A549 (cell line): Measurements from ENCODE around the gene ADAMTS13. TPM values are rescaled to one million over a fixed set of nuclear protein-coding genes. Genes with fewer than 3 reads are reported as not detected.

Source experiments
- ATAC-seq, 2 experiments: fragments of 200-7000 bp in 1 of 2; fragments of >200 bp in 1 of 2; cut with Nextera tagmentation in 1 of 2; cut with Tn5 transposase in 1 of 2; 3 replicates each; pipeline versions ENCODE4 v1.8.0 to v1.9.1; 2018 to 2020; ENCODE audit warnings: mild to moderate bottlenecking in 1 of 2, moderate library complexity in 1 of 2
- CTCF ChIA-PET: fragments of 300-600 bp; sonication (Branson Sonifier 250); formaldehyde crosslinking; extraction: SDS; loops from one replicate; lab custom pipeline; 2021; ENCODE audit warnings: antibody characterized with exemption, inconsistent platforms; lab: Yijun Ruan, JAX
- POLR2A ChIA-PET: fragments of 350-600 bp; formaldehyde crosslinking; extraction: SDS; loops from one replicate; lab custom pipeline; 2021; ENCODE audit warnings: antibody characterized with exemption, inconsistent platforms; lab: Yijun Ruan, JAX
- DNase-seq, 2 experiments: peaks; one replicate each; pipeline versions ENCODE4 v3.0.0 to v3.0.0-alpha.2; 2011 to 2016; ENCODE audit warnings: low read depth in 1 of 2, low spot score in 1 of 2
- FAIRE-seq: peaks from 2 replicates; lab custom pipeline; 2011; peaks lifted over from hg19 to GRCh38; lab: Jason Lieb, UNC
- H3K27ac ChIP-seq, 2 experiments: fragments of >200 bp; sonication (Bioruptor Twin); formaldehyde crosslinking; 3 replicates each; pipeline ENCODE4 v1.5.1; 2016 to 2017
- H3K4me1 ChIP-seq: fragments of >200 bp; sonication (Bioruptor Twin); formaldehyde crosslinking; 3 replicates; pipeline ENCODE4 v1.6.1; 2016
- H3K4me2 ChIP-seq: fragments of >200 bp; sonication (Bioruptor Twin); formaldehyde crosslinking; 3 replicates; pipeline ENCODE4 v1.6.1; 2016
- H3K4me3 ChIP-seq: fragments of >200 bp; sonication (Bioruptor Twin); formaldehyde crosslinking; 3 replicates; pipeline ENCODE4 v1.5.1; 2016
- H3K9me3 ChIP-seq: fragments of >200 bp; sonication (Bioruptor Twin); formaldehyde crosslinking; 3 replicates; pipeline ENCODE4 v1.6.1; 2016
- ATOH8 ChIP-seq: fragments of 250-450 bp; sonication (Bioruptor Pico); IDR thresholded peaks from 2 replicates; pipeline ENCODE4 v1.5.0; 2020; ENCODE audit warnings: low read depth, mild to moderate bottlenecking, moderate library complexity
- CBX8 ChIP-seq: fragments of 200-600 bp; sonication (generic); IDR thresholded peaks from 2 replicates; pipeline ENCODE4 v1.6.1; 2016
- CHD2 ChIP-seq: fragments of 150-350 bp; IDR thresholded peaks from 2 replicates; pipeline ENCODE4 v1.6.1; 2014; ENCODE audit warnings: low read length; ENCODE audit not compliant: partially characterized antibody
- EHF ChIP-seq: fragments of 250-450 bp; sonication (Bioruptor Pico); IDR thresholded peaks from 2 replicates; pipeline ENCODE4 v1.5.0; 2020; ENCODE audit warnings: mild to moderate bottlenecking
- ELK1 ChIP-seq: fragments of 150-350 bp; IDR thresholded peaks from 2 replicates; pipeline ENCODE4 v1.6.1; 2014; ENCODE audit warnings: low read depth, mild to moderate bottlenecking, low read length
- FOSB ChIP-seq: fragments of 250-450 bp; sonication (Bioruptor Pico); IDR thresholded peaks from 2 replicates; pipeline ENCODE4 v1.5.0; 2020; ENCODE audit warnings: mild to moderate bottlenecking, moderate library complexity
- FOSL2 ChIP-seq, 2 experiments: fragments of 450-650 bp in 1 of 2; fragments of >200 bp in 1 of 2; sonication (Bioruptor Twin) in 1 of 2; formaldehyde crosslinking; IDR thresholded peaks; 2 replicates each; pipeline versions ENCODE4 v1.5.0 to v1.6.1; 2016 to 2020; ENCODE audit warnings: mild to moderate bottlenecking in 1 of 2, moderate library complexity in 1 of 2
- GATA3 ChIP-seq: IDR thresholded peaks from 2 replicates; pipeline ENCODE4 v1.6.1; 2012; ENCODE audit warnings: borderline replicate concordance
- HES2 ChIP-seq: fragments of >200 bp; sonication (Bioruptor Twin); formaldehyde crosslinking; IDR thresholded peaks from 2 replicates; pipeline ENCODE4 v1.6.1; 2016
- HEYL ChIP-seq: fragments of 250-450 bp; sonication (Bioruptor Pico); IDR thresholded peaks from 2 replicates; pipeline ENCODE4 v1.8.0; 2021; ENCODE audit warnings: mild to moderate bottlenecking, moderate library complexity
- HMGXB4 ChIP-seq: fragments of 250-450 bp; sonication (Bioruptor Pico); IDR thresholded peaks from 2 replicates; pipeline ENCODE4 v1.5.0; 2021; ENCODE audit warnings: mild to moderate bottlenecking, moderate library complexity, borderline replicate concordance
- HOXA7 ChIP-seq: fragments of 250-450 bp; sonication (Bioruptor Pico); IDR thresholded peaks from 2 replicates; pipeline ENCODE4 v1.5.0; 2020; ENCODE audit warnings: mild to moderate bottlenecking, moderate library complexity
- HOXB13 ChIP-seq: fragments of 250-450 bp; sonication (Bioruptor Pico); IDR thresholded peaks from 2 replicates; pipeline ENCODE4 v1.5.0; 2020; ENCODE audit warnings: low read depth, mild to moderate bottlenecking, moderate library complexity
- KDM1A ChIP-seq: fragments of 200-600 bp; sonication (generic); IDR thresholded peaks from 2 replicates; pipeline ENCODE4 v1.6.1; 2016; ENCODE audit warnings: low read depth, mild to moderate bottlenecking
- NPAS2 ChIP-seq: fragments of 250-450 bp; sonication (Bioruptor Pico); IDR thresholded peaks from 2 replicates; pipeline ENCODE4 v1.8.0; 2022; ENCODE audit warnings: mild to moderate bottlenecking, moderate library complexity, borderline replicate concordance
- PBX3 ChIP-seq: IDR thresholded peaks from 2 replicates; pipeline ENCODE4 v1.6.1; 2012
- PHF8 ChIP-seq: fragments of 200-600 bp; sonication (generic); IDR thresholded peaks from 2 replicates; pipeline ENCODE4 v1.6.1; 2016; ENCODE audit warnings: low read depth, mild to moderate bottlenecking, antibody characterized with exemption, moderate library complexity, borderline replicate concordance
- REST ChIP-seq: fragments of 200-600 bp; sonication (generic); IDR thresholded peaks from 2 replicates; pipeline ENCODE4 v1.6.1; 2016; ENCODE audit warnings: antibody characterized with exemption, mild to moderate bottlenecking, moderate library complexity
- TP53 ChIP-seq: fragments of 250-450 bp; sonication (Bioruptor Pico); IDR thresholded peaks from 2 replicates; pipeline ENCODE4 v1.5.0; 2021; ENCODE audit warnings: mild to moderate bottlenecking, moderate library complexity
- ZC3H11A ChIP-seq: fragments of 450-650 bp; IDR thresholded peaks from 2 replicates; pipeline ENCODE4 v1.6.1; 2014; ENCODE audit warnings: antibody characterized with exemption, mild to moderate bottlenecking
- ZNF302 ChIP-seq: fragments of 250-450 bp; sonication (Bioruptor Pico); IDR thresholded peaks from 2 replicates; pipeline ENCODE4 v1.9.0; 2021; ENCODE audit warnings: inconsistent platforms, mild to moderate bottlenecking, moderate library complexity
- ZSCAN20 ChIP-seq: fragments of 250-450 bp; sonication (Bioruptor Pico); IDR thresholded peaks from 2 replicates; pipeline ENCODE4 v1.8.0; 2022; ENCODE audit warnings: mild to moderate bottlenecking, moderate library complexity
- WGBS: methylation state at CpG from one replicate; pipeline ENCODE4 v1.1.6; 2017; ENCODE audit errors: missing lambda C conversion rate; 5-methylcytosine and 5-hydroxymethylcytosine counted together
- polyA plus RNA-seq, 4 experiments: library from polyadenylated mRNA; depleted of rRNA in 3 of 4; stranded (reverse); fragments of >200 nt; fragmentation: RNase III in 1 of 4; extraction: RNeasy Plus Mini Kit Qiagen cat#74134 plus additional on column Dnase treatment in 1 of 4; gene quantifications; 2 replicates in 3 of 4; 3 replicates in 1 of 4; pipeline ENCODE4 v1.2.3, GENCODE V29; 2011 to 2017

Gene ADAMTS13
- polyA plus RNA-seq, 2 of the 4 experiments (the other 2 are of a cell fraction) = 0.80 to 0.98 TPM

GRCh38 chr9:133443982-133444381, 21.8 kb downstream of the ADAMTS13 start:
- no peak for ATAC-seq
- 54% methylated on average over 8 of the region's 8 CpGs for WGBS
- H3K4me3 ChIP-seq = no peak overlapping the region
- no peak overlapping the region for H3K4me2 ChIP-seq
- DNase-seq = no peak
- no peaks in the 10 kb centered on the region for H3K9me3 ChIP-seq
- ChIA-PET POLR2A (interaction anchor here (1.4 kb wide), 1 partner anchor 15 kb away, joined by 5 read pairs; the partner anchor contains the start of gene CACFD1), CTCF (interaction anchor here (0.8 to 3.8 kb wide), 7 partner anchors 10 to 258 kb away, joined by 3 to 14 read pairs (median 5); no protein-coding TSS in a partner anchor)
- H3K27ac ChIP-seq = no peak overlapping the region
- FAIRE-seq = no peak
- TF ChIP-seq TP53 (no peak), PBX3 (no peak), CHD2 (no peak), FOSB (CRISPR knock-in tag) (no peak)
- H3K4me1 ChIP-seq = no peaks in the 10 kb centered on the region

- no peak for FAIRE-seq
- no peaks in the 10 kb centered on the region for H3K9me3 ChIP-seq
- ATAC-seq = no peak
- peaks cover 8% of the 10 kb centered on the region; the same call in 2 of the 3 replicates for H3K4me1 ChIP-seq
- WGBS = 51% methylated on average over 14 of the region's 23 CpGs
- no peak overlapping the region for H3K4me3 ChIP-seq
- no peak overlapping the region for H3K27ac ChIP-seq
- no peak for TF ChIP-seq HES2
- no peak for TF ChIP-seq HEYL
- no peak for TF ChIP-seq FOSL2 (IDR thresholded peaks at IDR 0.05)
- TF ChIP-seq FOSL2 (CRISPR knock-in tag; IDR thresholded peaks at IDR 0.05) = no peak
- no peak for TF ChIP-seq ZNF302 (CRISPR knock-in tag)
- TF ChIP-seq EHF (CRISPR knock-in tag) = no peak
- CTCF ChIA-PET = interaction anchor here (0.6 to 2.8 kb wide), 5 partner anchors 14 to 41 kb away, joined by 3 to 13 read pairs (median 3); no protein-coding TSS in a partner anchor
- POLR2A ChIA-PET = no interaction called here
- H3K4me2 ChIP-seq = no peak overlapping the region
- no peak for DNase-seq
Measured at GRCh38 chr9:133445293-133445969, 23.3 kb downstream of the ADAMTS13 start.

- H3K4me3 ChIP-seq = no peak overlapping the region
- DNase-seq (no peak), FAIRE-seq (no peak), ATAC-seq (no peak)
- no peak overlapping the region for H3K27ac ChIP-seq
- H3K9me3 ChIP-seq = no peaks in the 10 kb centered on the region
- ChIA-PET POLR2A (interaction anchor here (0.6 kb wide), 1 partner anchor 129 kb away, joined by 3 read pairs; no protein-coding TSS in a partner anchor), CTCF (interaction anchor here (0.9 to 1.5 kb wide), 3 partner anchors 9 to 22 kb away, joined by 3 to 4 read pairs (median 3); no protein-coding TSS in a partner anchor)
- no peak overlapping the region for H3K4me2 ChIP-seq
- peaks cover 8% of the 10 kb centered on the region; the same call in 2 of the 3 replicates for H3K4me1 ChIP-seq
- 68% methylated on average over 8 of the region's 13 CpGs for WGBS
- TF ChIP-seq HOXA7 (CRISPR knock-in tag) = no peak
- no peak for TF ChIP-seq KDM1A
- TF ChIP-seq PHF8 = no peak
- TF ChIP-seq CBX8 = no peak
- TF ChIP-seq ATOH8 (CRISPR knock-in tag) = no peak
- no peak for TF ChIP-seq ELK1
- TF ChIP-seq NPAS2 (CRISPR knock-in tag) = no peak
- TF ChIP-seq HOXB13 (CRISPR knock-in tag) = no peak
- TF ChIP-seq ZSCAN20 (CRISPR knock-in tag) = no peak
- TF ChIP-seq ZNF302 (CRISPR knock-in tag) = no peak
- no peak for TF ChIP-seq GATA3
- TF ChIP-seq ZC3H11A = no peak
- TF ChIP-seq CHD2 = no peak
- no peak for TF ChIP-seq HMGXB4 (CRISPR knock-in tag)
- TF ChIP-seq REST = no peak
Measured at GRCh38 chr9:133448487-133448972, 26.4 kb downstream of the ADAMTS13 start.
